ENCODE data around the gene PAMR1.

The PAMR1 gene

DNA sequence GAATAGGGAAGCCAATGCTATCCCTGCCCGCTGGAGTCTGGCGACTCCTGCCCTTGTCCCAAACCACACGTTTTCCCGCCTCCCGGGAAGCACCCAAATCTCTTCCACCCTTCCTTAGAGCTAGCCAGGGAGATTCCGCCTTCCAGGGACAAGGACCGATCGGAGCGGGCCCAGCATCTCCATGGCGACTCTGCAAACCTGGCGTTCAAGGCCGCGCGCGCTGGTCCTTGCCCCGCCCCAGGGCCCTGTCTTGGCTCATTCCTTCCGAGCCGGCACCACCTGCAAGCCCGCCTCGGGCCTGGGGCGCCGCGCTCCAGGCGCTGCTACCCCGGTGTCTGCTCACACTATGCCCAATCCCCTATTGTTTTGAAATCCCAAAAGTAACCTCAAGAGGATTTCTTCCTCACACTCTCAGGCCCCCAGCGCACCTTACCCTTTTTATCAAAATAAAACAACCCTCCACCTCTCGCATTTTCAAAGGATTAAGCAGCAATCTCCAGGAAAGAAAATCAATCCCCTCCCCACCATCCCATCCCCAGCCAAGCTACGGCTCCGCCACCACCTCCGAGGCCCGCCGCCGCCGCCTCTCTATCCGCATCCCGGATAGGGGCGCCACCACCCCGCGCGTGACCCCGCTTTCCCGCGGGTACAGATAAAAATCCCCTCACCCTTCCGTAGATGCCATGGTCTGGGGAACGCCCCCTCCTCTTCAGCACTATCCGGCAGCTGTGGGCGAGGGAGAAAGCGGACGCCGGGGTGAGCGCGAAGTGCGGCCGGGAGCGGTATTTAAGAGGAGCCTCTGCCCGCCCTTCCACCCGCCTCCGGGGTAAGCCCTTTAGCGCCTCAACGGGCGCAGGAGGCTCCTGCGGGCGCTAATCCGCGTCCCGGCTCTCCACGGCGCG is 106.9 kb downstream of the PAMR1 start:
- no peaks in the 10 kb centered on the region for H3K9me3 ChIP-seq (ENCODE audit: control insufficient read depth, low read length)
- no peaks in the 10 kb centered on the region for H3K36me3 ChIP-seq (ENCODE audit: control insufficient read depth, insufficient read depth, low read length, severe bottlenecking)
- H3K4me1 ChIP-seq (ENCODE audit: control insufficient read depth, insufficient read depth, low read length) = no peaks in the 10 kb centered on the region
- peak overlapping the region; percentile 81 for H3K4me3 ChIP-seq (ENCODE audit: low read length)
- H3K27me3 ChIP-seq (replicated peaks; ENCODE audit: control insufficient read depth, insufficient read depth, low read length) = peaks cover 5% of the 10 kb centered on the region
- H3K9ac ChIP-seq (ENCODE audit: low read length) = peak overlapping the region; percentile 12
- DNase-seq (ENCODE audit: low read depth) = peak; percentile 52

DNA sequence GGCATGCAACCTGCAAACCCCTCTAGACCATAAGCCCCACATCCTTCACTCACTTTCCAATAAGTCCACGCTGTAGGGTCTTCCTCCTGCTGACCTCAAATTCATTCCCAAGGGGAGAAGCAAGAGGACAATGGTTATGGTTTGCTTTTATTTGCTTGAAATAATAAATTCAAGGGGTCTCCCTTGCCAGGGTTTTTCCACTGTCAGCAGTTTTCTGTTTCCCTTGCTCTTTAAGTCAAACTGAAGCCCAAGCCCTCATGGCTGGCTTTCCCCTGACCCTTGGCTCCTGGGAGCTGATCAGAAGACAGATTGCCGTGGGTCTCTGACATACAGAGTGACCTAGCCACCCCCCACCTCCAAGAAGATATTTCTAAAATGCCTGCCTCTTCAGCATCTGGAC is 109.9 kb downstream of the PAMR1 start:
- H3K9ac ChIP-seq (ENCODE audit: low read length) = no peak overlapping the region
- H3K27me3 ChIP-seq (replicated peaks; ENCODE audit: control insufficient read depth, insufficient read depth, low read length) = peaks cover 5% of the 10 kb centered on the region
- no peaks in the 10 kb centered on the region for H3K9me3 ChIP-seq (ENCODE audit: control insufficient read depth, low read length)
- H3K4me3 ChIP-seq (ENCODE audit: low read length) = no peak overlapping the region
- H3K36me3 ChIP-seq (ENCODE audit: control insufficient read depth, insufficient read depth, low read length, severe bottlenecking) = no peaks in the 10 kb centered on the region
- no peaks in the 10 kb centered on the region for H3K4me1 ChIP-seq (ENCODE audit: control insufficient read depth, insufficient read depth, low read length)
- DNase-seq (ENCODE audit: low read depth) = no peak

DNA sequence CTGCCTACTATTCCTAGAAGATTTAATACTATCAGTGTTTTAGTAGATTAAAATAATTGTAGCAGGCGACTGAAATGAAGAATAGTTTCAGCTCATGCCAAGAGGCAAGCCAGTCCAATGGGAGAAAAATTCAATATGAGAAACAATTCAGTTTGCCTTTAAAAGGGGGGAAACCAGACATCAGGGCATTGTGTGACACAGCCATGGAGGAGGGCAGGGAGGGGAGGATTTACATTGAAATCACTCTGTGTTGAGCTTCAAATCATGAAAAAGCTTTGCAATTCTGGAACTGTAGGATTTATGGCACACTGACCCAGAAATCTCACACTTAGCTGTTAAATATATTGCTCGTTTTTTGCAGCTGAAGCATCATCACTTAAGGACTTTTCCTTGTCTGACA is 110.6 kb downstream of the PAMR1 start:
- no peak for DNase-seq (ENCODE audit: low read depth)
- peaks cover 5% of the 10 kb centered on the region for H3K27me3 ChIP-seq (replicated peaks; ENCODE audit: control insufficient read depth, insufficient read depth, low read length)
- H3K36me3 ChIP-seq (ENCODE audit: control insufficient read depth, insufficient read depth, low read length, severe bottlenecking) = no peaks in the 10 kb centered on the region
- no peaks in the 10 kb centered on the region for H3K4me1 ChIP-seq (ENCODE audit: control insufficient read depth, insufficient read depth, low read length)
- H3K9ac ChIP-seq (ENCODE audit: low read length) = no peak overlapping the region
- H3K9me3 ChIP-seq (ENCODE audit: control insufficient read depth, low read length) = no peaks in the 10 kb centered on the region
- H3K4me3 ChIP-seq (ENCODE audit: low read length) = no peak overlapping the region

DNA sequence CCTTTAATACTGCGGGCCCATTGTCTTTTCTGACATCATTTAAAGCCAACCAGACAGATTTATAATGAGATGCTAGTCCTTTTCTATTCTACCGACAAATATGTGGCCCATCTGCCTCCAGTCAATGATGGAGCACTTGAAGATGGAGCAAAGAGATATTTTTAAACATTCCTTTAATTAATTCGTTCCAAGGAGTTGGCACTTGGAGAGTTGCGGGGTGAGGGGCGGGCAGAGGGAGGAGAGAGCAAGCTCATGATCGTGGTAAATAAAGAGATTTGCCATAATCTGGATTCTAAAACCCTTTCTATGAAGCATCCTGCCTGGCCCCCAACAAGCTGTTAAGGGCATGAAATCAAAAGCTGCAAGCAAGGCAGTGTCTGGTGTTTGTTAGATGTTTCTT is 111.1 kb downstream of the PAMR1 start:
- Histone ChIP-seq H3K27me3 (replicated peaks; ENCODE audit: control insufficient read depth, insufficient read depth, low read length) (peaks cover 5% of the 10 kb centered on the region), H3K4me3 (ENCODE audit: low read length) (no peak overlapping the region), H3K4me1 (ENCODE audit: control insufficient read depth, insufficient read depth, low read length) (no peaks in the 10 kb centered on the region), H3K36me3 (ENCODE audit: control insufficient read depth, insufficient read depth, low read length, severe bottlenecking) (no peaks in the 10 kb centered on the region), H3K9me3 (ENCODE audit: control insufficient read depth, low read length) (no peaks in the 10 kb centered on the region), H3K9ac (ENCODE audit: low read length) (no peak overlapping the region)
- DNase-seq (ENCODE audit: low read depth) = no peak

DNA sequence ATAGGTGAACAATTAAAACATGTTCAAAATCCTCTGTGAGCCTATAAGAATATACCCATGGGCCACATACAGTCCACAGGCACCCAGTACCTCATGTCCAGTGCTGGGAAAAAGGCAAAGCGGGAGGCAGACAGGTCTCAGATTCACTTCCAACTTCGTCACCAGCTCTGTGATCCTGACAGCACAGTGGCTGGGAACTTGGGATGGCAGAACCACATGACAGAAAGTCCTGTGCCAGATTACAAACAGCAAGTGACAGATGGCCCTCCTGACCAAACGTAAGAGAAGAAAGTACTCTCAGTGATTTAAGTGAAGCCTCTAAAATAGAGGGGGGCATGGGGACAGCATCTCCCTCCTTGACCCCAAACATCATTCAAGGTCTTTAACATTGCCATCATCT is 111.8 kb downstream of the PAMR1 start:
- Histone ChIP-seq H3K4me3 (ENCODE audit: low read length) (no peak overlapping the region), H3K9me3 (ENCODE audit: control insufficient read depth, low read length) (no peaks in the 10 kb centered on the region), H3K9ac (ENCODE audit: low read length) (no peak overlapping the region), H3K4me1 (ENCODE audit: control insufficient read depth, insufficient read depth, low read length) (no peaks in the 10 kb centered on the region), H3K36me3 (ENCODE audit: control insufficient read depth, insufficient read depth, low read length, severe bottlenecking) (no peaks in the 10 kb centered on the region), H3K27me3 (replicated peaks; ENCODE audit: control insufficient read depth, insufficient read depth, low read length) (peaks cover 5% of the 10 kb centered on the region)
- no peak for DNase-seq (ENCODE audit: low read depth)

DNA sequence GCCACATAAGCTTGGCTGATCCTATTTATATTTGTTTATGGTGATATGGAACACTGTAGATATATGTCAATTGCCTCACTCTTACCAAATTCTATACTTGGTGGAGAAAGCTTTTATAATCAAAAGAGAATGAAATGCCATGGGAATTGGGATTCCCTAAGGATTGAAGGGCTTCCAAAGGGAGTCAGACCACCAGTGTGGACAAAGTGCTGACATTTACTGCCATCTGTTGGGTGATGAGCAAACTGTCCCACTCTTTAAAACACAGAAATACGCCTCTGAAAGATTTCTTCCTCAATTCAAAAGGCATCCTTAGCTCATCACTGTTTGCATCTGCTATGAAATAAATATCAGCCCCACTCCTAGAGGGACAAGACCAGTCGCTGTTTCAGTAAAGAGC is 113.1 kb downstream of the PAMR1 start:
- Histone ChIP-seq H3K9me3 (ENCODE audit: control insufficient read depth, low read length) (no peaks in the 10 kb centered on the region), H3K4me3 (ENCODE audit: low read length) (no peak overlapping the region), H3K27me3 (replicated peaks; ENCODE audit: control insufficient read depth, insufficient read depth, low read length) (no peaks in the 10 kb centered on the region), H3K36me3 (ENCODE audit: control insufficient read depth, insufficient read depth, low read length, severe bottlenecking) (no peaks in the 10 kb centered on the region), H3K9ac (ENCODE audit: low read length) (no peak overlapping the region), H3K4me1 (ENCODE audit: control insufficient read depth, insufficient read depth, low read length) (no peaks in the 10 kb centered on the region)
- peak; percentile 31 for DNase-seq (ENCODE audit: low read depth)

DNA sequence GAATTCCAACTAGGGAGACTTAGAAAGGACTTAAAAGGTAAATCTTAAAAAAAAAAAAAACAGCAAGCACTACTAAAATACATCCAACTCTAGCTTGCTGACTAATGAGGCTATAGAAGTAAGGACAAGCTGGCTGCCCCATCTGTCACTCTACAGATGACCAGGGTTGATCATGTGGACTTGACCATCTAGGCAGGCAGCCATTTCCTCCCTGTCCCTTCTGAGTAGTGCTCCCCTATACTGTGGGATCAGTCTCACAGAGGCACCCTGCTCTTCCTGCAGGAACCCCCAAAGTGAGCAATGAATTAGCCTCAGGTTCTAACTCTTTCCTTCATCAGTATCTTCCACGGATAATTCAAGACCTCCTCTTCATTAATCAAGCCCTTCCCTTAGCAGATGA is 118.4 kb downstream of the PAMR1 start:
- no peaks in the 10 kb centered on the region for H3K27me3 ChIP-seq (replicated peaks; ENCODE audit: control insufficient read depth, insufficient read depth, low read length)
- no peak for DNase-seq (ENCODE audit: low read depth)
- no peak overlapping the region for H3K9ac ChIP-seq (ENCODE audit: low read length)
- no peaks in the 10 kb centered on the region for H3K36me3 ChIP-seq (ENCODE audit: control insufficient read depth, insufficient read depth, low read length, severe bottlenecking)
- H3K9me3 ChIP-seq (ENCODE audit: control insufficient read depth, low read length) = no peaks in the 10 kb centered on the region
- no peak overlapping the region for H3K4me3 ChIP-seq (ENCODE audit: low read length)
- H3K4me1 ChIP-seq (ENCODE audit: control insufficient read depth, insufficient read depth, low read length) = no peaks in the 10 kb centered on the region

DNA sequence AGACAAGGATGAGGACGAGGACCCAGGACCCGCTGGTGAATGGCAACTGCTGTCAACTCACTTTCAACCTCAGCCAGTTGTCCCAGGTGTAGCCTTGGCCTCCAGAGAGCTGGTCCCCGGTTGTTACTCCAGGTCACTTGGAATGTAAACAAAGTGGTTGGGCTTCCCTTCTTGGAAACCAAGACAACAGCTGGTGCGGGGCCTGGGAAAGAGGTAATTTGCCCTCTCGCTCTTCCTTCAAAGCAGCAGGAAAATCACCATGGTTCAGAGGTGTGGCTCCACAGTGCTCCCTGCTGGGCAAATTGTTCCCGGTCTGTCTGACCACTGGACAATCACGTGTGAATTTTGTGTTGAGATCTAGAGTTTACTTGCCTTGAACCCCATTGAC is 121.0 kb downstream of the PAMR1 start:
- H3K9ac ChIP-seq (ENCODE audit: low read length) = peak overlapping the region; percentile 28
- no peaks in the 10 kb centered on the region for H3K36me3 ChIP-seq (ENCODE audit: control insufficient read depth, insufficient read depth, low read length, severe bottlenecking)
- peak; percentile 38 for DNase-seq (ENCODE audit: low read depth)
- no peaks in the 10 kb centered on the region for H3K9me3 ChIP-seq (ENCODE audit: control insufficient read depth, low read length)
- H3K4me1 ChIP-seq (ENCODE audit: control insufficient read depth, insufficient read depth, low read length) = no peaks in the 10 kb centered on the region
- no peaks in the 10 kb centered on the region for H3K27me3 ChIP-seq (replicated peaks; ENCODE audit: control insufficient read depth, insufficient read depth, low read length)
- no peak overlapping the region for H3K4me3 ChIP-seq (ENCODE audit: low read length)

DNA sequence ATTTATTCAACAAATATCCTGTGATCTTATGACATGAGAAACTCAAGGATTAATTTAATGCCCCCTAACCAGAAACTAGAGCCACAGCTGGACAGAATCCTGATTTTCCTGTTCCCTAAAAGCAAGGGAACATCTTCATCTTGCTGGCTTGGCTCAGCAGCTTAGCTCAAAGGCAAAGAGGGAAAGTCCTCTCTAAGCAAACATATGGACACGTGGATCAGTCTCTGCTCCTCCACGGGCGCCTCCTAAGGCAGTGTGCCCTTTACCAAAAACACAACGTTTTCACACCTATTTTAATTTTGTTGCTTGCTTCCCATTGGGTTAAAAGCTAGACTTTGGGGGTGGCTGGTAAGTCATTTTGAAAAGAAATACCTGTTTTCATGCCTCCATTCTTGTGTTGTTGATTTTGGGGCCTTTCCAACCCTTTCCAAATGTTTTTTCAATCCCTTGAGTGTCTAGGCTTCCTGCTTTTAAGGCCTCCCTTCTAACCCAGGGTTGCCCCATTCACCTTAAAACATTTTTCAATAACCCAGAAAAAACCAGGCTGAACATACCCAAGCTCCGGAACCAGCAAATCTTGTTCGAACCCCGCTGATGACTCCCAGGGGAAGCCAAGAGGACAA is 121.5 kb downstream of the PAMR1 start:
- no peak for DNase-seq (ENCODE audit: low read depth)
- Histone ChIP-seq H3K9ac (ENCODE audit: low read length) (no peak overlapping the region), H3K36me3 (ENCODE audit: control insufficient read depth, insufficient read depth, low read length, severe bottlenecking) (no peaks in the 10 kb centered on the region), H3K4me3 (ENCODE audit: low read length) (no peak overlapping the region), H3K27me3 (replicated peaks; ENCODE audit: control insufficient read depth, insufficient read depth, low read length) (no peaks in the 10 kb centered on the region), H3K4me1 (ENCODE audit: control insufficient read depth, insufficient read depth, low read length) (no peaks in the 10 kb centered on the region), H3K9me3 (ENCODE audit: control insufficient read depth, low read length) (no peaks in the 10 kb centered on the region)

DNA sequence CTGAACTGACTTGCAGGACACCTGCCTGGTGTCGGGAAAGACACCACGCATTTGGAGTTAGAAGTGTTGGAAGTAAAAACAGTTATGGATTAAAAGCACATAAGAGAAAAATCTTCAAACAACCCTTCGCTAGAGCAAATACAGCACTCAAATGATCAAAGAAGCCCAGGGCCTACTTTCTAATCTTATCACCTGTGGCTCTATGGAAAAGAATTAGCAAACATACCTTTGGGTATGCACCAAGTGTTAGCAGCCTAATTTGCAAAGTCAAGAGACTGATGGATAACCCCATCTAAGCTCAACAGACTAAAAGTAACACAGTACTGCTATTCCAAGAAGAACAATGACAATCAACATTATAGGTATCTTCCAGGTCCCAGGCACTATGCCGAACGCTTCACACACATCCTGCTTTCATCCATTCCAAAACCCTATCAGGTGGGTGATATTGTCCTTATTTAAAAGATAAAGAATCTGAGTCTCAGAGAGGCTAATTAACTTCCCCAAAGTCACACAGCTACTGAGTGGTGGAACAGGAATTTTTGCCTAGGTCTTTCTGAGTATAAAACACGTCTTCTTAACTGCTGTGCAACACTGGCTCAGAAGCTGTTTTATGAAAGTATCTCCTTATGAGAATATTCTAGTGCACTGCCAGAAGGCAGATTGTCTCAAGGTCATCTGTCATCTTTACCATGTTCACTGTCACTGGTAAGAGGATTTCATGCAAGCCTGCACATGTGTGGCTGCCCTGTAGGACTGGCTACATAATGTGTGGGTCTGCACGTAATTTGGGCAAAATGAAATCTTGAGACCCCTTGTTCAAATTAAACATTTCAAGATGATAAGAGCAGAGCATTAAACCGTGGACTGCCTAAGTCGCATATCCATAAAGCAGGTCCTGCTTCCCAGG is 122.4 kb downstream of the PAMR1 start:
- Histone ChIP-seq H3K4me1 (ENCODE audit: control insufficient read depth, insufficient read depth, low read length) (no peaks in the 10 kb centered on the region), H3K36me3 (ENCODE audit: control insufficient read depth, insufficient read depth, low read length, severe bottlenecking) (no peaks in the 10 kb centered on the region), H3K9me3 (ENCODE audit: control insufficient read depth, low read length) (no peaks in the 10 kb centered on the region), H3K4me3 (ENCODE audit: low read length) (no peak overlapping the region), H3K9ac (ENCODE audit: low read length) (no peak overlapping the region), H3K27me3 (replicated peaks; ENCODE audit: control insufficient read depth, insufficient read depth, low read length) (no peaks in the 10 kb centered on the region)
- DNase-seq (ENCODE audit: low read depth) = no peak

DNA sequence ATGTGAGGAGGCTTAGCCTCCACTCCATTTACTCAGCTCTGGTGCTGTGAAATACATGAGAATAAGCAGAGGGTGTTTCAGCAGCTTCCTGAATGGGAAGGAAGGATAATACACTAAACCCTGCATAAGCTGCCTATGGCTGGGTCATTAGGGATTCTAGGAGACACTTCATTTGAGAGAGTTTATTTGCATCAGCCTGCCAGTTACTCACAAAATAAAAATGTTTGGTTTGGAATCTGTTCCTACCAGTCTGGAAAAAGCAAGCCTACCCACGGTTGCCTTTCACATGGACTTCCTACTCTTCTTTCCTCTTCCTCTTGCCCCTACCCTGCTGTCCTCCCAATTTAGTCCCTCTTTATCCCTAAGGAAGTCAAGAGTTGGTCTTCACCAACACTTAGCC is 126.5 kb downstream of the PAMR1 start:
- Histone ChIP-seq H3K27me3 (replicated peaks; ENCODE audit: control insufficient read depth, insufficient read depth, low read length) (no peaks in the 10 kb centered on the region), H3K4me1 (ENCODE audit: control insufficient read depth, insufficient read depth, low read length) (no peaks in the 10 kb centered on the region), H3K9me3 (ENCODE audit: control insufficient read depth, low read length) (no peaks in the 10 kb centered on the region), H3K4me3 (ENCODE audit: low read length) (no peak overlapping the region), H3K9ac (ENCODE audit: low read length) (no peak overlapping the region), H3K36me3 (ENCODE audit: control insufficient read depth, insufficient read depth, low read length, severe bottlenecking) (no peaks in the 10 kb centered on the region)
- DNase-seq (ENCODE audit: low read depth) = no peak
